Activated CD4-positive, alpha-beta T cell treated with anti-CD3 and anti-CD28 coated beads for 1 hour (primary cell): Measurements from ENCODE around the gene ZFX.
"Not testable (repeated sequence)": the region's sequence is repeated elsewhere in the genome, so short reads cannot be mapped to it uniquely, and the experiment has no call there.

Experiments
- DNase-seq: peaks from one replicate; pipeline ENCODE4 v3.0.0-alpha.2; 2020

Gene ZFX

GRCh38 chrX:24153178-24153795, 3.8 kb downstream of the ZFX start:
- no peak for DNase-seq

DNA sequence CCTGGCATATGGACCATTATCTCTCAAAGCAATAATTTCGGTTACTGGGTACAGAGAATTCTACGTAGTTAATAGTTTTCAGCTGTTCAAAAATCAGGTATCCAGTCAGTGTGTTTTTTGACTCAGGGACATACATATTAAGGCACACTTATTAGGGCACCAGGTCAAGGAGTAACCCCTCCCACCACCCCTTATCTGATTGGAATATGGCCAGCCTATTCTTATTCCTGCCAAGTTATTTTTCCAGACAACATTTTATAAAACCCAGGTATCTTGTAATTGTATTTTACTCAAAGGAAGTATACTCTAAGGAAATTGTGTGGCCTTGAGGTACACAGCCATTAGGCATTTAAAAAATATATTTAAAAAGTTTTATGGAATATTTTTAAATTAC, 4.3 kb downstream of the ZFX start:
- DNase-seq, result no peak

DNA sequence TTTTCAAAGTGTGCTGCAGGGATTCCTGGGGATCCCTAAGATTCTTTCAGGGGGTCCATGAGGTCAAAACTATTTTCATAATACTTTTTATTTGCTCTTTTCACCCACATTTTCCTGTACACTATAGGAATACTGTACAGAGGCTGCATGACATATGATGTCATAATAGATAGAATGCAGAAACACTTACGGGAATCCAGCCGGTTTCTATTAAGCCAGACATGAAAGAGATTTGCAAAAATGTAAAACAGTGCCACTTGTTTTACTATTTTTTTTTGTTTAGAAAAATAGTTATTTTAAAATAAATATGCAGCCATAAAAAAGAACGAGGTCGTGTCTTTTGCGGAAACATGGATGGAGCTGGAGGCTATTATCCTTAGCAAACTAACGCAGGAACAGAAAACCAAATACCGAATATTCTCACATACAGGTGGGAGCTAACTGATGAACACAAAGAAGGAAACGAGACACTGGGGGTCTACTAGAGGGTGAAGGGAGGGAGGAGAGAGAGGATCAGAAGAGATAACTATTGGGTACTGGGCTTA, 5.0 kb downstream of the ZFX start:
- no peak for DNase-seq

- DNase-seq, result not testable (repeated sequence)
Measured at GRCh38 chrX:24155747-24156146, 6.2 kb downstream of the ZFX start.

- no peak for DNase-seq
Measured at GRCh38 chrX:24156177-24156576, 6.6 kb downstream of the ZFX start.

DNA sequence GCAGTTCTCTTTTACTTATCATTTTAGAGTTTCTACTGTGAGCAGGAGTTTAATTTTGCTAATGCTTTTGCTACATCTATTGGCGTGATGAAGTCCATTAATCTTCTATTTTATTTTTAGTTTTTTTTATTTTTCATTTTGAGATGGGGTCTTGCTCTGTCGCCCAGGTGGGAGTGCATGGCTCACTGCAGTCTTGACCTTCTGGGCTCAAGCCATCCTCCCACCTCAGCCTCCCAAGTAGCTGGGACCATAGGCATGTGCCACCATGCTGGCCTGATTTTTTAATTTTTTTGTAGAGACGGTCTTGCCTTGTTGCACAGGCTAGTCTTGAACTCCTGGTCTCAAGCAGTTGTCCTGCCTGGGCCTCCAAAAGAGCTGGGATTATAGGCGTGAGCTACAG, 9.4 kb downstream of the ZFX start:
- DNase-seq, result no peak

- no peak for DNase-seq
Measured at GRCh38 chrX:24166078-24166477, 16.5 kb downstream of the ZFX start.

GRCh38 chrX:24167719-24168472, 18.4 kb downstream of the ZFX start:
- DNase-seq, result no peak

GRCh38 chrX:24168807-24169206, 19.3 kb downstream of the ZFX start:
- DNase-seq, result no peak

- DNase-seq, result no peak
Measured at GRCh38 chrX:24169211-24169610, 19.7 kb downstream of the ZFX start.

- no peak for DNase-seq
Measured at GRCh38 chrX:24173115-24173847, 23.8 kb downstream of the ZFX start.

GRCh38 chrX:24175276-24175675, 25.7 kb downstream of the ZFX start:
- DNase-seq, result no peak

- no peak for DNase-seq
Measured at GRCh38 chrX:24178441-24178840, 28.9 kb downstream of the ZFX start.

DNA sequence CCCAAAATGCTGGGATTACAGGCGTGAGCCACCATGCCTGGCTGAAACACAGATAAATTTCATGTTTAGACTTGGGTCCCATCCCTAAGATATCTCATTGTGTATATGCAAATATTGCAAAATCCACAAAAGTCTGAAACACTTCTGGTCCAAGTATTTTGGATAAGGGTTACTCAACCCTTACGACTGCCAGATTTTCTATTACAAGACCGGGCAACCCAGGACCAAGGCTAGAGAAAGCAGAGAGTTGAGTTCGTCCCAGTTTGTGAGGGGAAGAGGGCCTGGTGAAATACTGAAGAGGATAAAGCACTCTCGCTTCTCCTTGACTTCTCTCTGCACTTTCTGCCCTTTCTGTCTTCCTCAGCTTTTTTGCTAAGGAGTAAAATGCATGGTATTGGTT, 34.5 kb downstream of the ZFX start:
- no peak for DNase-seq

GRCh38 chrX:24186483-24186882, 37.0 kb downstream of the ZFX start:
- no peak for DNase-seq

- no peak for DNase-seq
Measured at GRCh38 chrX:24186986-24187385, 37.5 kb downstream of the ZFX start.

GRCh38 chrX:24189490-24189889, 40.0 kb downstream of the ZFX start:
- no peak for DNase-seq

- DNase-seq, result no peak
Measured at GRCh38 chrX:24190500-24191156, 41.1 kb downstream of the ZFX start.

DNA sequence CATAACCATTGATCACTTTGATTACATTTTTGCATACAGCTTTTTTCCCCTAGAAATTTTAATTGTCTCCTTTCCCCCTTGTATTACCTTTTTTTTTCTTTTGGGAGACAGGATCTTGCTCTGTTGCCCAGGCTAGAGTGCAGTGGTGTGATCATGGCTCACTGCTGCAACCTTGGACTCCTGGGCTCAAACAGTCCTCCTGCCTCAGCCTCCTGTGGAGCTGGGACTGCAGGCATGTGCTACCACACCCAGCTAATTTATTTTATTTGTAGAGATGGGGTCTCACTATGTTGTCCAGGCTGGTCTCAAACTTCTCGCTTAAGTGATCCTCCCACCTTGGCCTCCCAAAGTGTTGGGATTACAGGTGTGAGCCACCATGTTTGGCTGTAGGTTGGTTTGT, 47.0 kb downstream of the ZFX start:
- DNase-seq, result no peak

DNA sequence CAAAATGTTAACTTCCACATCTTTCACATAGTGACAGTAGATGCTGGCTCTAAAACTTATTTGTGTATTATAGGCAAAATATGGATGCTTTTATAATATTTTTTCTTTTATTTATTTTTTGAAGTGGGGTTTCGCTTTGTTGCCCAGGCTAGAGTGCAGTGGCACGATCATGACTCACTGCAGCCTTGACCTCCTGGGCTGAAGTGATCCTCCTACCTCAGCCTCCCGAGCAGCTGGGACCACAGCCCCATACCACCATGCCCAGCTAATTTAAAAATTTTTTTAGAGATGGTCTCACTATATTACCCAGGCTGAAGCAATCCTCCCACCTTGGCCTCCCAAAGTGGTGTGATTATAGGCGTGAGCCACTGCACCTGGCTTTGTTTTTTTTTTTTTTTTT, 48.6 kb downstream of the ZFX start:
- no peak for DNase-seq

DNA sequence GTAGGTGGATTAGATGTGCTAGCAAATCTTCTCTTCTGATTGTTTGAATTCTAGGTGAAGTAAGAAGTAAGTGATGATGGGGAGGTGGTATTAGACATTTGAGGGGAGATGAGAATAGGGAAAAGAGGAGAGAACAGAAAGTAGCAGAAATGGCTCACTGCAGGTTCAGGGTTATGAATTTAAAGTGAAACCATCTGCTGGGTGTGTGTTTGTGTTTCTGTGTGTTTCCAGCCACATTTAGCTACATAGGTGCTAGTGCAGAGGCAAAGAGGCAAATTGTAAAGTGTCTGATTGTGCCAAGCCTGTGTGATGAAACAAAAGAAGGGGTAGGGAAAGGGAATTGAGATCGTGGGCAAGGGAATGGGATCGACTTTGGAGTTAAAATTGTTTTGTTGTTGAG, 50.6 kb downstream of the ZFX start:
- DNase-seq, result no peak

DNA sequence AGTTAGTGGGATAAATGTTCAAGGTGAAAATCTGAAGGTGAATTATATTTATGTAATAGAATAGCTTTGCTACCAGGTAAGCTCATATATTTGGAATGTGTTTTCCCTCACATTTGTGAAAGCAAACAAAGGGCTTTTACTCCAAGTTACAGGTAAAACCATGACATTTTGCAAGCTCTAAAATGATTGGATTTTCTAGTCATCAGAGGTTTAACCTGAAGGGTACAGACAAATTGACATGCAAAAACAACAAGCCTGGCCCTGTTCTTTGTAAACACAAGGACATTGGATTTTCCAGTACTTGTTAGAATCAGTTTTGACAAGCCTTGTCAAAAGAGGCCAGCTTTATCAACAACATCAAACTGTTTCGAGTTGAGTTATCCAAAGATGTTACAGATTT, 51.7 kb downstream of the ZFX start:
- DNase-seq, result no peak

DNA sequence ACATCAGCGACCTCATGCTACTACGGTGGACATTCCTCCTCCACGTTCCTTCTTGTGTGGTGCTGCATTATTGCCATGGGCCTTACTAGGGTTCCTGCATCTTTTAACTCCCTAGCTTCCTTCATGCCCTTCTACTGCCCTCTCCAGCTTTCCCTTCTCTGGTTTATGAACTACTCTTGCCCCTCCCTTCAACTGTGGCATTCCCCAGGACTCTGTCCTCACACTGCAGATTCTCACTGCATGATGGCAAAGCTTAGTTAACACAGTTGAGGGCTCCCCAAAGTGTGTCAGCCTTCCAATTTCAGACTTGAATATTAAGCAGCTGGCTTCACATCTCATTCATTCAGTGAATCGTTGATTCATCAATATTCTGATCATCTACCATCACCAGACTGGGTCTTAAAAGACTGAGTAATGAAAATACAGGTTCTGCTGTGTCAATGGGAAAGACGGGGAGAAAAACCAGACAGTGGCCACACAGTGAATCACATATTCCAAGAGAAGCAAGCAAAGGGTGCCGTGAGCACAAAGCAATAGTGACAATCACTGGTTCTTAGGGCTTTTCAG, 53.0 kb downstream of the ZFX start:
- DNase-seq, result no peak
